Gastrocnemius medialis (tissue), 4 donors: Measurements from ENCODE around the gene RNF121. TPM values are rescaled to one million over a fixed set of nuclear protein-coding genes. Genes with fewer than 3 reads are reported as not detected.

Experiments used
- ATAC-seq, 2 donors: fragments of 150-250 bp; one replicate each; pipeline ENCODE4 v1.9.1; 2016
- DNase-seq, 2 donors: peaks; one replicate each; pipeline ENCODE4 v3.0.0-alpha.2; 2019
- H3K27ac ChIP-seq, 4 donors: fragments of 200-600 bp; sonication (generic); 1 replicate in 1 of 4; 2 replicates in 3 of 4; pipeline ENCODE4 v1.5.1; 2016 to 2018; ENCODE audit warnings: mild to moderate bottlenecking in 2 of 4, moderate library complexity in 1 of 4
- H3K27me3 ChIP-seq, 3 donors: fragments of 200-600 bp; sonication (generic) in 2 of 3; 1 replicate in 1 of 3; 2 replicates in 2 of 3; pipeline versions ENCODE4 v1.5.1 to v1.6.0; 2016 to 2019; ENCODE audit warnings: mild to moderate bottlenecking in 1 of 3, moderate library complexity in 1 of 3
- H3K36me3 ChIP-seq, 2 donors: fragments of 200-600 bp; sonication (generic) in 1 of 2; one replicate each; pipeline ENCODE4 v1.5.1; 2017 to 2018
- H3K4me1 ChIP-seq, 2 donors: fragments of 200-600 bp; sonication (generic) in 1 of 2; one replicate each; pipeline ENCODE4 v1.5.1; 2016 to 2017; ENCODE audit warnings: mild to moderate bottlenecking in 2 of 2
- H3K4me3 ChIP-seq, 4 donors: fragments of 200-600 bp; sonication (generic) in 3 of 4; 1 replicate in 1 of 4; 2 replicates in 3 of 4; pipeline ENCODE4 v1.5.1; 2016 to 2019; ENCODE audit warnings: mild to moderate bottlenecking in 2 of 4
- H3K9me3 ChIP-seq, 3 donors: fragments of 200-600 bp; sonication (generic) in 2 of 3; 1 replicate in 1 of 3; 2 replicates in 2 of 3; pipeline ENCODE4 v1.5.1; 2016 to 2019
- CTCF ChIP-seq, 5 experiments: fragments of 450-650 bp in 3 of 5; fragments of 200-600 bp in 2 of 5; sonication (generic) in 2 of 5; IDR thresholded peaks in 4 of 5; conservative IDR thresholded peaks in 1 of 5; 1 replicate in 4 of 5; 2 replicates in 1 of 5; pipeline ENCODE4 v1.5.1; 2016 to 2019; ENCODE audit warnings: antibody characterized with exemption in 5 of 5, mild to moderate bottlenecking in 3 of 5, moderate library complexity in 3 of 5
- POLR2A ChIP-seq, 2 donors: fragments of 450-650 bp; IDR thresholded peaks; one replicate each; pipeline ENCODE4 v1.6.1; 2017; ENCODE audit warnings: antibody characterized with exemption in 2 of 2, mild to moderate bottlenecking in 2 of 2, moderate library complexity in 2 of 2
- in situ Hi-C, 4 donors: fragments of 200-750 bp; cut with MboI; loops; one replicate each; pipeline versions ENCODE4 v1.15.0 to v1.8.0; 2017; ENCODE audit warnings: low sequenced_read_pairs in 4 of 4
- intact Hi-C: fragments of 100-400 bp; cut with DNase I; formaldehyde crosslinking; loops from one replicate; pipeline ENCODE4 v1.15.1; 2023; ENCODE audit warnings: low total_unique reads
- total RNA-seq, 4 donors: library from RNA; depleted of rRNA; stranded (reverse); fragments of >200 nt; gene quantifications; one replicate each; pipeline versions ENCODE4 v1.1.0 to v1.2.3, GENCODE V29; 2016

The RNF121 gene
- total RNA-seq, 4 donors from 2014 or later = 25.0 to 35.5 (median 26.7) TPM

DNA sequence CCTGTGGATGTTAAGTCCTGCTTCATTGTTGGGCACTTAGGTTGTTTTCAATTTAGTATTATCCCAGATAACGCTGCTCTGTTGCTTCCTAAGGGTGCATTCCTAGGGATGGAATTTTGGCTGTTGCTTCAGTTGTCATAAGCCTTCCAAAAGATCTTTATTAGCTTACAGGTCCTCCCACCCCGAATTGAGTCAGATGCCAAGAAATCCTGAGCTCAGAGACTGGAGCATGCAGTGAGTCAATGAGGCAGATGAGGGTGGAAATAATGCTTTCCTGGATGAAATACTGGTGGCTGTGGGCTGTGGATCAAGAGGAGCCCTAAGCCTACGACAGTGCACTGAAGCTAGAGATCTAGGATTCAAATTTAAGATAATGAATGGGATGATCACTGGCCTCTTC is 59.2 kb downstream of the RNF121 start:
- ATAC-seq (no peak), DNase-seq (no peak)
- H3K36me3 ChIP-seq = peaks cover 0 to 10% of the 10 kb centered on the region in 2 donors
- H3K27ac ChIP-seq = no peak overlapping the region
- in situ Hi-C loops = loop anchor here in 2 of 4 donors (25.0 kb wide), 2 partner anchors 424 to 449 kb away; partner anchors contain the start of gene CLPB (in 1 of the 2)
- H3K27me3 ChIP-seq = no peaks in the 10 kb centered on the region
- H3K4me3 ChIP-seq = no peak overlapping the region
- H3K4me1 ChIP-seq = no peaks in the 10 kb centered on the region
- H3K9me3 ChIP-seq = no peaks in the 10 kb centered on the region
- intact Hi-C loops = no loop called here
- TF ChIP-seq POLR2A (IDR thresholded peaks at IDR 0.05) (no peak), CTCF (IDR thresholded peaks at IDR 0.05 in 4 of 5, conservative IDR thresholded peaks at IDR 0.05 in 1 of 5) (no peak)

- no peaks in the 10 kb centered on the region for H3K4me1 ChIP-seq
- H3K36me3 ChIP-seq = peaks cover 0 to 10% of the 10 kb centered on the region in 2 donors
- TF ChIP-seq CTCF (IDR thresholded peaks at IDR 0.05 in 4 of 5, conservative IDR thresholded peaks at IDR 0.05 in 1 of 5) (no peak), POLR2A (IDR thresholded peaks at IDR 0.05) (no peak)
- no peaks in the 10 kb centered on the region for H3K9me3 ChIP-seq
- DNase-seq (no peak), ATAC-seq (no peak)
- H3K27ac ChIP-seq = no peak overlapping the region
- H3K27me3 ChIP-seq = no peaks in the 10 kb centered on the region
- intact Hi-C loops = no loop called here
- in situ Hi-C loops = loop anchor here in 2 of 4 donors (25.0 kb wide), 2 partner anchors 422 to 447 kb away; partner anchors contain the start of gene CLPB (in 1 of the 2)
- no peak overlapping the region for H3K4me3 ChIP-seq
Observed at GRCh38 chr11:71990701-71991100, 61.9 kb downstream of the RNF121 start.

- no peaks in the 10 kb centered on the region for H3K4me1 ChIP-seq
- no peaks in the 10 kb centered on the region for H3K9me3 ChIP-seq
- H3K36me3 ChIP-seq = peaks cover 0 to 10% of the 10 kb centered on the region in 2 donors
- TF ChIP-seq CTCF (IDR thresholded peaks at IDR 0.05 in 4 of 5, conservative IDR thresholded peaks at IDR 0.05 in 1 of 5) = no peak
- no peak for TF ChIP-seq POLR2A (IDR thresholded peaks at IDR 0.05)
- DNase-seq (no peak), ATAC-seq (no peak)
- intact Hi-C loops (no loop called here), in situ Hi-C loops (loop anchor here in 2 of 4 donors (25.0 kb wide), 2 partner anchors 421 to 446 kb away; partner anchors contain the start of gene CLPB (in 1 of the 2))
- no peak overlapping the region for H3K27ac ChIP-seq
- H3K4me3 ChIP-seq = no peak overlapping the region
- H3K27me3 ChIP-seq = no peaks in the 10 kb centered on the region
Observed at GRCh38 chr11:71991494-71991893, 62.6 kb downstream of the RNF121 start.

DNA sequence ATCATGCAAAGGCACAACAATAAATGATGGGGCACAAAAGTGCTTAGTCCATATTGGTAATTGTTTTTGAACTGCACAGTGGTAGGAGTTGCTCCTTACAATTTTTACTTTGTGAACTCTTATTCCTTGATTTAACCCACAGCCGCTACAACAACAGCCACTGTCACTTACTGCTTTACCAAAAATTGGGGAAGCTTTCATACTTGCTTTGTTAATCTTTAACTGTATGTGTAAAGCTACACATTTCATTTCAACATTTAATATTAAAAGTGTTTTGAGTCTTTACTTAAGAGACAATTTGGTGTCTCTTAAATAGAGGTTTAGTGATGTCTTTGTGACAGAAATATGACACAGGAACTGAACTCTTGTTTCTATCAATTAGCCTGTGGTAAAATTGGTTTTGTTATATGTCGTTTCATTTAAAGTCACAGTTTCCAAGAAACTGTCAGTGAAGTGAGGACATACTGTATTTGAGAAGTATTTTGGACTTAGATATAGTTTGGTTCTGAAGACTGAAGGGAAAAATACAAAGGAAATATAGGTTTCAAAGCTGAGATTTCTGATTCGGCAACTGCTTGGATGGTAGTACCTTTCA is 63.4 kb downstream of the RNF121 start:
- H3K9me3 ChIP-seq = no peaks in the 10 kb centered on the region
- intact Hi-C loops = no loop called here
- no peak overlapping the region for H3K4me3 ChIP-seq
- peaks cover 0 to 10% of the 10 kb centered on the region in 2 donors for H3K36me3 ChIP-seq
- TF ChIP-seq CTCF (IDR thresholded peaks at IDR 0.05 in 4 of 5, conservative IDR thresholded peaks at IDR 0.05 in 1 of 5) (no peak), POLR2A (IDR thresholded peaks at IDR 0.05) (no peak)
- DNase-seq (no peak), ATAC-seq (no peak)
- no peaks in the 10 kb centered on the region for H3K4me1 ChIP-seq
- in situ Hi-C loops = loop anchor here in 2 of 4 donors (25.0 kb wide), 2 partner anchors 420 to 445 kb away; partner anchors contain the start of gene CLPB (in 1 of the 2)
- no peaks in the 10 kb centered on the region for H3K27me3 ChIP-seq
- no peak overlapping the region for H3K27ac ChIP-seq
